Caco-2 (cell line): ENCODE measurements around the gene C1S. TPM values are rescaled to one million over a fixed set of nuclear protein-coding genes. Genes with fewer than 3 reads are reported as not detected.

Experiments used
- BruUV-seq: library from RNA; stranded (reverse); fragments of 400-500 nt; replicated peaks from 2 replicates; lab custom pipeline; 2021; lab: Mats Ljungman, UMichigan
- CTCF ChIA-PET: fragments of 300-600 bp; sonication (Branson Sonifier 250); formaldehyde crosslinking; loops from one replicate; lab custom pipeline; 2022; ENCODE audit warnings: antibody characterized with exemption; lab: Charles Lee
- POLR2A ChIA-PET: fragments of 300-600 bp; sonication (Branson Sonifier 250); formaldehyde crosslinking; loops from one replicate; lab custom pipeline; 2022; ENCODE audit warnings: antibody characterized with exemption; lab: Charles Lee
- DNase-seq, 2 experiments: peaks; one replicate each; pipeline versions ENCODE4 v3.0.0 to v3.0.0-alpha.2; 2020 to 2022
- H3K27me3 ChIP-seq: replicated peaks from 2 replicates; pipeline ENCODE4 v1.6.0; 2011; ENCODE audit warnings: low read length; ENCODE audit not compliant: control insufficient read depth, insufficient read depth
- H3K36me3 ChIP-seq: 2 replicates; pipeline ENCODE4 v1.5.1; 2011; ENCODE audit warnings: low read length; ENCODE audit not compliant: control insufficient read depth, insufficient read depth
- H3K4me1 ChIP-seq: fragments of 250-450 bp; sonication (Bioruptor Pico); 2 replicates; pipeline ENCODE4 v1.5.1; 2020; ENCODE audit warnings: mild to moderate bottlenecking
- H3K4me3 ChIP-seq: 2 replicates; pipeline ENCODE4 v1.5.1; 2011; ENCODE audit warnings: low read depth, mild to moderate bottlenecking, control low read depth, low read length
- H3K9me3 ChIP-seq: fragments of 250-450 bp; sonication (Bioruptor Pico); 2 replicates; pipeline ENCODE4 v1.5.1; 2020; ENCODE audit warnings: mild to moderate bottlenecking, moderate library complexity
- H3K27ac Mint-ChIP-seq: one replicate; pipeline ENCODE4 v1.8.0; 2022; ENCODE audit warnings: mixed read lengths; ENCODE audit not compliant: unreplicated experiment
- H3K27me3 Mint-ChIP-seq: one replicate; pipeline ENCODE4 v1.8.0; 2022; ENCODE audit warnings: mixed read lengths; ENCODE audit not compliant: insufficient read depth, unreplicated experiment
- H3K36me3 Mint-ChIP-seq: one replicate; pipeline ENCODE4 v1.8.0; 2022; ENCODE audit warnings: mild to moderate bottlenecking, mixed read lengths; ENCODE audit not compliant: insufficient read depth, unreplicated experiment
- H3K4me1 Mint-ChIP-seq: one replicate; pipeline ENCODE4 v1.8.0; 2022; ENCODE audit warnings: low read depth, mixed read lengths; ENCODE audit not compliant: unreplicated experiment
- H3K4me3 Mint-ChIP-seq: one replicate; pipeline ENCODE4 v1.8.0; 2022; ENCODE audit warnings: mild to moderate bottlenecking, moderate library complexity, mixed read lengths; ENCODE audit not compliant: unreplicated experiment
- H3K9me3 Mint-ChIP-seq: one replicate; pipeline ENCODE4 v1.8.0; 2022; ENCODE audit warnings: mixed read lengths; ENCODE audit not compliant: unreplicated experiment
- CTCF ChIP-seq, 2 experiments: fragments of 200-600 bp in 1 of 2; IDR thresholded peaks; 1 replicate in 1 of 2; 2 replicates in 1 of 2; pipeline versions ENCODE4 v1.5.1 to v1.8.0; 2011 to 2022; ENCODE audit warnings: antibody characterized with exemption in 1 of 2, control low read depth in 1 of 2, inconsistent platforms in 1 of 2, low read depth in 1 of 2, low read length in 1 of 2, mild to moderate bottlenecking in 1 of 2, moderate library complexity in 1 of 2; ENCODE audit not compliant: insufficient read depth in 1 of 2, severe bottlenecking in 1 of 2, unreplicated experiment in 1 of 2
- intact Hi-C: fragments of 100-400 bp; cut with micrococcal nuclease; formaldehyde crosslinking; loops from one replicate; pipeline ENCODE4 v1.10.0; 2022; ENCODE audit not compliant: unreplicated experiment
- total RNA-seq: library from RNA; stranded (reverse); gene quantifications from 2 replicates; pipeline ENCODE4 v1.2.3, GENCODE V29; 2022

Gene C1S
- total RNA-seq, 1 experiment from 2014 or later = 6.1 TPM

DNA sequence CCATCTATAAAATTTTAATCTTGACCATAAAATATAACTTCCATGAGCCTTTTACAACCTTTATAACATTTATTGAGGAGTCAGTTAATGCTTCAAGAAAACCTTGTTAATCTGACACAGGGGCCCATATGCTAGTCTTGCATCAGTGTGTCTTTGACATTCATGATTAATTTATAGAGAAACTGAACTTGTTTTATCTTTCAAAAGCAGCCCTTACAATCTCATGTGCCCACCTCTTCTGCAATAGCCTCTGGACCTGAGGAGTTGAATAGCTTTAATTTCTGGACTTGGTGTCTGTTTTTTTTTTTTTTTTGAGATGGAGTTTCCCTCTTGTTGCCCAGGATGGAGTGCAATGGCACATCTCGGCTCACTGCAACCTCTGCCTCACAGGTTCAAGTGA lies 33.7 kb upstream of the C1S start:
- Mint-ChIP-seq H3K9me3 (no peaks in the 10 kb centered on the region), H3K36me3 (no peaks in the 10 kb centered on the region), H3K4me3 (no peak overlapping the region), H3K27me3 (no peaks in the 10 kb centered on the region), H3K27ac (no peak overlapping the region), H3K4me1 (no peaks in the 10 kb centered on the region)
- Histone ChIP-seq H3K36me3 (no peaks in the 10 kb centered on the region; the same call in 1 of the 2 replicates), H3K4me3 (no peak overlapping the region), H3K9me3 (peaks cover 9% of the 10 kb centered on the region), H3K4me1 (no peaks in the 10 kb centered on the region), H3K27me3 (no peaks in the 10 kb centered on the region)
- intact Hi-C loops = no loop called here
- no peak for TF ChIP-seq CTCF (IDR thresholded peaks at IDR 0.05; ENCODE audit: insufficient read depth in 1 of 2, low read depth in 1 of 2, low read length in 1 of 2, severe bottlenecking in 1 of 2, unreplicated experiment in 1 of 2)
- no TSS peak for BruUV-seq
- DNase-seq = no peak
- ChIA-PET CTCF (no interaction called here), POLR2A (no interaction called here)

DNA sequence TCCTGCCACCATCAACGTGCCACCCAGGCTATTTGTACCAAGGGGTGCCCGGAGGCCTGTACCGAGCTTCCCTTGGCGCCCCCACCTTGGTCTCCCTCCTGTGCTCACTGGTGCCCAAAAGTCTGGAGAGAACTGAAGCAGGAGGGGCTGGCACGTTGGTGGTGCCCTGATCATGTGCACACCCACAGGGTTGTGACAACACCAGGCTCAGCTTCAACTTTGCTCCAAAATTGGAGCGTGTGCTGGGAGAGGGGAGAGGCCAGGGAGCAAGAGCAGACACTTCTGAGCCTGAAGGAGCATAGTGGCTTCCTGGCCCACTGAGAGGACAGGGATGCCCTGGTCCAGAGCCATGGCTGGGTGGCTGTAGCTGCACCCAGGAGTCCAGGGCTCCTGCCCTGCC lies 29.2 kb upstream of the C1S start:
- no peaks in the 10 kb centered on the region for H3K27me3 ChIP-seq
- peaks cover 11% of the 10 kb centered on the region for H3K9me3 Mint-ChIP-seq
- no peaks in the 10 kb centered on the region for H3K4me1 ChIP-seq
- no peaks in the 10 kb centered on the region for H3K4me1 Mint-ChIP-seq
- POLR2A ChIA-PET = no interaction called here
- no peaks in the 10 kb centered on the region; the same call in 1 of the 2 replicates for H3K36me3 ChIP-seq
- no peak overlapping the region for H3K4me3 Mint-ChIP-seq
- H3K27me3 Mint-ChIP-seq = peaks cover 3% of the 10 kb centered on the region
- CTCF ChIA-PET = no interaction called here
- no peak overlapping the region for H3K4me3 ChIP-seq
- no peak for TF ChIP-seq CTCF (IDR thresholded peaks at IDR 0.05; ENCODE audit: insufficient read depth in 1 of 2, low read depth in 1 of 2, low read length in 1 of 2, severe bottlenecking in 1 of 2, unreplicated experiment in 1 of 2)
- no peaks in the 10 kb centered on the region for H3K36me3 Mint-ChIP-seq
- DNase-seq = no peak
- H3K9me3 ChIP-seq = peaks cover 18% of the 10 kb centered on the region
- intact Hi-C loops = no loop called here
- no TSS peak for BruUV-seq
- no peak overlapping the region for H3K27ac Mint-ChIP-seq

DNA sequence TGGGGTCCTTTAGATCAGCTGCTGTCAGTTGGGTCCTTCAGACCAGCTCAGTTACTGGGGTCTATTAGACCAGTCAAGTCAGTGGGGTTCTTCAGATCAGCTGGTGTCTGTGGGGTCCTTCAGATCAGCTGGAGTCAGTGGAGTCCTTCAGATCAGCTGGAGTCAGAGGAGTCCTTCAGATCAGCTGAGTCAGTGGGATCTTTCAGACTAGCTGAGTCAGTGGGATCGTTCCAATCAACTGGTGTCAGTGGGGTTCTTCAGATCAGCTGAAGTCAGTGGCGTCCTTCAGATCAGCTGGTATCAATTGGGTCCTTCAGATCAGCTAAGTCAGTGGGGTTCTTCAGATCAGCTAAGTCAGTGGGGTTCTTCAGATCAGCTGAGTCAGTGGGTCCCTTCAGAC lies 27.5 kb upstream of the C1S start:
- ChIA-PET POLR2A (interaction anchor here (0.6 kb wide), 1 partner anchor 76 kb away, joined by 3 read pairs; the partner anchor contains the start of gene C1RL), CTCF (interaction anchor here (0.6 kb wide), 1 partner anchor 210 kb away, joined by 3 read pairs; no protein-coding TSS in a partner anchor)
- TF ChIP-seq CTCF (IDR thresholded peaks at IDR 0.05; ENCODE audit: insufficient read depth in 1 of 2, low read depth in 1 of 2, low read length in 1 of 2, severe bottlenecking in 1 of 2, unreplicated experiment in 1 of 2) = no peak
- H3K4me3 ChIP-seq = no peak overlapping the region
- no TSS peak for BruUV-seq
- no peak overlapping the region for H3K27ac Mint-ChIP-seq
- intact Hi-C loops = no loop called here
- no peaks in the 10 kb centered on the region for H3K4me1 Mint-ChIP-seq
- no peak overlapping the region for H3K4me3 Mint-ChIP-seq
- H3K36me3 Mint-ChIP-seq = no peaks in the 10 kb centered on the region
- no peaks in the 10 kb centered on the region for H3K4me1 ChIP-seq
- no peak for DNase-seq
- H3K9me3 ChIP-seq = peaks cover 18% of the 10 kb centered on the region
- no peaks in the 10 kb centered on the region for H3K27me3 ChIP-seq
- no peaks in the 10 kb centered on the region; the same call in 1 of the 2 replicates for H3K36me3 ChIP-seq
- H3K9me3 Mint-ChIP-seq = peaks cover 11% of the 10 kb centered on the region
- peaks cover 3% of the 10 kb centered on the region for H3K27me3 Mint-ChIP-seq
